ENCODE measurements around the gene NFKBIL1.

DNA sequence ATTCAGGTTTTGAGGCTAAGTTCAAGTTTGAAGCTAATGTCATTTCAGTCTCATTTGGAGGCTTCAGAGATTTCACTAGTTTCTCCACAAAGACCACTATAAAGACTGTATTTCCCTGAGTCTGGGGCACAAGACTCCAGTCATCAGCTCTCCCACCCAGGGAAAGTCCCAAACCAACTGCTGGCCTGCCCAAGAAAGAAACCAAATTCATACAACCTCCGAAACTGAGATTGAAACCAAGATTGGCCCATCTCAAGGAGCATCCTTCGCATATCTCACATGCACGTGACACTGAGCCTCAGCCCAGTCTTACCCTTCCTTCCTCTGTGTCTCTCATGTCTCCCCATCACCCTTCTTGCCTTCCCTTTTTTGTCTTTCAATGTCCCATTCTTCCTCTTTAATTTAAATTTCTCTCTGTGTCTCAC is 21.1 kb downstream of the NFKBIL1 start:
- no peak for TF ChIP-seq POLR2A (IDR thresholded peaks at IDR 0.05)
- TF ChIP-seq, protein P1, sequence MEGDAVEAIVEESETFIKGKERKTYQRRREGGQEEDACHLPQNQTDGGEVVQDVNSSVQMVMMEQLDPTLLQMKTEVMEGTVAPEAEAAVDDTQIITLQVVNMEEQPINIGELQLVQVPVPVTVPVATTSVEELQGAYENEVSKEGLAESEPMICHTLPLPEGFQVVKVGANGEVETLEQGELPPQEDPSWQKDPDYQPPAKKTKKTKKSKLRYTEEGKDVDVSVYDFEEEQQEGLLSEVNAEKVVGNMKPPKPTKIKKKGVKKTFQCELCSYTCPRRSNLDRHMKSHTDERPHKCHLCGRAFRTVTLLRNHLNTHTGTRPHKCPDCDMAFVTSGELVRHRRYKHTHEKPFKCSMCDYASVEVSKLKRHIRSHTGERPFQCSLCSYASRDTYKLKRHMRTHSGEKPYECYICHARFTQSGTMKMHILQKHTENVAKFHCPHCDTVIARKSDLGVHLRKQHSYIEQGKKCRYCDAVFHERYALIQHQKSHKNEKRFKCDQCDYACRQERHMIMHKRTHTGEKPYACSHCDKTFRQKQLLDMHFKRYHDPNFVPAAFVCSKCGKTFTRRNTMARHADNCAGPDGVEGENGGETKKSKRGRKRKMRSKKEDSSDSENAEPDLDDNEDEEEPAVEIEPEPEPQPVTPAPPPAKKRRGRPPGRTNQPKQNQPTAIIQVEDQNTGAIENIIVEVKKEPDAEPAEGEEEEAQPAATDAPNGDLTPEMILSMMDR (IDR thresholded peaks at IDR 0.05) = no peak
